Measurements from ENCODE around the gene DCAF17. TPM values are rescaled to one million over a fixed set of nuclear protein-coding genes. Genes with fewer than 3 reads are reported as not detected.

The DCAF17 gene, protein sequence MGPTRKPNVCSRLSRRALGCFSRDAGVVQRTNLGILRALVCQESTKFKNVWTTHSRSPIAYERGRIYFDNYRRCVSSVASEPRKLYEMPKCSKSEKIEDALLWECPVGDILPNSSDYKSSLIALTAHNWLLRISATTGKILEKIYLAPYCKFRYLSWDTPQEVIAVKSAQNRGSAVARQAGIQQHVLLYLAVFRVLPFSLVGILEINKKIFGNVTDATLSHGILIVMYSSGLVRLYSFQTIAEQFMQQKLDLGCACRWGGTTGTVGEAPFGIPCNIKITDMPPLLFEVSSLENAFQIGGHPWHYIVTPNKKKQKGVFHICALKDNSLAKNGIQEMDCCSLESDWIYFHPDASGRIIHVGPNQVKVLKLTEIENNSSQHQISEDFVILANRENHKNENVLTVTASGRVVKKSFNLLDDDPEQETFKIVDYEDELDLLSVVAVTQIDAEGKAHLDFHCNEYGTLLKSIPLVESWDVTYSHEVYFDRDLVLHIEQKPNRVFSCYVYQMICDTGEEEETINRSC
- total RNA-seq = 18.3 and 19.7 TPM in 2 replicates

DNA sequence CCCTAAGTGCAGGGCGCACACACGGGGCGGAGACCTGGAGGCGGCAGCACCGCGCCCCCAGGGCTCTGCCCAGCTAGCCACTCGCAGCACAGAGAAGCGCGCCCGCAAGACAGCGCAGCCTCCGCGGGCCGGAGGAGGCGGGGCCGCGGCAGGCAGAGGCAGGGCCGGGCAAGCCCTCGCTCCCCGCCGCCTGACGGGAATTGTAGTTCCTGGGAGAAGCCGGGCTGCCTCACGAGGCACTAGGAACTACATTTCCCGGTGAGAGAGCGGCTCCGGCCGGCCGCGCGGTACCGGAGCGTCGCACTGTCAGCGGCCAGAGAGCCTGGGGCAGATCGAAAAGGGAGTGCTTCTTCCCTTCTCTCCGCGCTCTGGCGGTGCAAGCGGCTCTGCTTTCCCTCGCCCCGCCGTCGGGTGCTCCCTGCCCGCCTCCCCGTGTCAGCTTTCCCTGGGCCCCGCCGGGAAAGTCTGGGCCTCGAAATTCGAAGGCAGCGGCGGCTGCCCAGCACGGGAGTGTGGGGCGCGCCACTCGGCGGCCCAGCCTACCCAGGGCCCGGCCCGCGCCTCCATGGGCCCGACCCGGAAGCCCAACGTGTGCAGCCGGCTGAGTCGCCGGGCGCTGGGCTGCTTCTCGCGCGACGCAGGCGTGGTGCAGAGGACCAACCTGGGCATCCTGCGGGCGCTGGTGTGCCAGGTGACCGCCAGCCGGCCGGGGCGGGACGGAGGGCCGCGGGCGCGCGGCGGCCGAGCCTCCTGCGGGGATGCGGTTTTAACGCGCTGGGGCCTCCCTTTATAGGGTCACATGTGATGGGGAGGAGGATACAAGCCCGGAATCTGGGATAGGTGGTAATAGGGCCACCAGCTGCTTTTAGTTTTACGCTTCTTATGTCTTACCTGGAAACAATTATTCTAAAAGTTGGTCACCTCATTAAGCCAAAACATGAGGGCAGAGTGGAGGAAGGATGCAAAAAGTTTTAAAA lies at the start of gene DCAF17:
Gene DCAF17, plus strand, starts transcription at position 214 of the 977 bp plus-strand sequence. Its CDS starts 352 bp downstream, at position 566.

DNA sequence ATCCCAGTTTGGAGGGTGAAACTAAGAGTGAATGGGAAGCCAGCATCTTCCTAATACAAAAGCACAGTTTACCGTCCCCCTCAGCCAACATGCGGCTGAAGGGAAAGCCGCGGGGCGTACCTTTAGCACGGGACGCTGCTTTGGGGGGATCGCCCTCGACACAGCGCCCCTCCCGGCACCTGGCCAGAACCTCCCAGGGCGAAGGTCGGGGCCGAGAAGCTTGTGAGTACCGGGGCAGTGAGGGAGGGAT lies 338 bp upstream of the DCAF17 start, which contains the start of gene METTL8:
Gene METTL8, minus strand, starts transcription at position 228 of the 250 bp plus-strand sequence. CDS start 41,805 bp downstream, outside the sequence.

DNA sequence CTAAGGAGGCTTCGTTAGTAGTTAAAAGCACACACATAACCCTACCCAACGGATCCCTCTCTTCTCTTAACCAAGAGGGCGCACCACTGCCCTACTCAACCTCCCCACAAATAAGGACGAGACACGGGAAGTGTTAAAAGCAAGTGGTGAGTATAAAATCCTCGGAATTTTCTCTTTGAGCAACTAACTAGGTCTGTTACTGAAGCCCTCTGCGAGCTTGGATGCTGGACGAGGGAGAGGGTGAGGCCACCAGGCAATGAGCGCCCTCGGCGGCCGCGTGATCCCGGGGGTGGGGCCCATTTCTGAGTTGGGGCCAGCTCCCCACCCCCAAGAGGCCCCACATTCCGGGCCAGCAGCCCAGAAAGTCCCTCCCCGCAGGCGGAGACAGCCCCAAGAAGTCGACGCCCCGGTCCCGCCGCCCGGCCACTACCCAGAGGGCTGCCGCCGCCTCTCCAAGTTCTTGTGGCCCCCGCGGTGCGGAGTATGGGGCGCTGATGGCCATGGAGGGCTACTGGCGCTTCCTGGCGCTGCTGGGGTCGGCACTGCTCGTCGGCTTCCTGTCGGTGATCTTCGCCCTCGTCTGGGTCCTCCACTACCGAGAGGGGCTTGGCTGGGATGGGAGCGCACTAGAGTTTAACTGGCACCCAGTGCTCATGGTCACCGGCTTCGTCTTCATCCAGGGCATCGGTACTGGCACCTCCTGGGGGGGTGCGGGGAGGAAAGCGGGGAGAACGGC lies 88.2 kb downstream of the DCAF17 start, which contains the start of gene CYBRD1:
Gene CYBRD1, plus strand, starts transcription at position 423 of the 736 bp plus-strand sequence. Its CDS starts 72 bp downstream, at position 495.

Other genes starting within 250 kb of the DCAF17 start
- gene METTL8, start 236 bp upstream of the DCAF17 start, total RNA-seq = 7.7 TPM in 2 replicates
- gene CYBRD1, start 88.2 kb downstream of the DCAF17 start, total RNA-seq = 265 and 454 TPM in 2 replicates